HS-5 (cell line): ENCODE data around the gene HDHD5.
A peak's percentile ranks its signal among the peaks of the same experiment; 100 is the strongest.

Experiments
- DNase-seq: peaks from one replicate; pipeline ENCODE4 v3.0.0-alpha.2; 2012; ENCODE audit warnings: low read depth

Gene HDHD5

GRCh38 chr22:17158568-17159503 is at the start of gene HDHD5:
Gene HDHD5, minus strand, starts transcription at chr22:17159277. Its CDS starts 26 bp downstream, at chr22:17159251.
- peak; percentile 69 for DNase-seq

DNA sequence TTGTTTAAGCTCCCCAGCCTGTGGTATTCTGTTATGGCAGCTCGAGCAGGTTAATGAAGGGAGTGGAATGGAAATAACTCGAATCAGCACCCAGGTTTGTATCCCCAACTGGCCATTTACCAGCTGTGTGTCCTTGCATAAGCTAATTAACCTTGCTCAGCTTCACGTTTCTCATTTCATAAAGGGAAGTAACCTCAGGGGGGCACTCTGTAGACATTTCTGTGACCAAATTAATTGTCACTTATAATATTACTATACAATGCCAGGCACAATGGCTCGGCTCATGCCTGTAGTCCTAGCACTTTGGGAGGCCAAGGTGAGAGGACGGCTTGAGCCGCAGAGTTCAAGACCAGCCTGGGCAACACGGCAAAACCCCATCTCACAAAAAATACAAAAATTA is 46.4 kb upstream of the HDHD5 start:
- DNase-seq: no peak

DNA sequence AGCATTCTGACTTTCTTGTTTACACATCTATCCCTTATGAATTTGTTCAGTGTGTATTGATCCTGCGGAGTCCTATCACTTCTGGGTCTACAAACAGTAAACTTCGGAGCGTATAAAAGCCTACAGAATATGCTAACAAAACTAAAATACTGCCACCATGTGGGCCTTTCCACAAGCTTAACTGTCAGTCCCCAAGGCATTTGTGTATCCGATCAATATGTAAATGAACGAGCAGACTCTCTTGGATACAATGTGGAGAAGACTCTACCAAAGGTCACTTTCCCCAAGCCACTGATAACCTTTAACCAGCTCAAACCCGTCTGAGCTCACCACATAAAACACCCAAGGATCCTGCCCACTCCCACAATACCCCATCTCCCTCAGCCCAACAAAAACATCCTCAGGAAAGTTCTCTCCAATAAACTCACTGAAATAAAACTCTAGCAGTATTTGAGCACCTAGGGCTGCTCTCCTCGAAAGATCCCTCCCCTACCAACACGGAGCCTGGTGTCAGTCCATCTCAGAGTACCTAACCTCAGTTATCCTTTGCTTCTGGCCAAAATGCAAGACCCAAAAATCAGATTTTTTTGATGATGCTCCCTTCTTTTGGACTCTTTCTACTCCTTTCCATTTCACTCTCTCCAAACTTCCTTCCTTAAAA is 42.3 kb upstream of the HDHD5 start:
- no peak for DNase-seq

GRCh38 chr22:17199003-17199731 is 40.1 kb upstream of the HDHD5 start:
- DNase-seq: no peak

DNA sequence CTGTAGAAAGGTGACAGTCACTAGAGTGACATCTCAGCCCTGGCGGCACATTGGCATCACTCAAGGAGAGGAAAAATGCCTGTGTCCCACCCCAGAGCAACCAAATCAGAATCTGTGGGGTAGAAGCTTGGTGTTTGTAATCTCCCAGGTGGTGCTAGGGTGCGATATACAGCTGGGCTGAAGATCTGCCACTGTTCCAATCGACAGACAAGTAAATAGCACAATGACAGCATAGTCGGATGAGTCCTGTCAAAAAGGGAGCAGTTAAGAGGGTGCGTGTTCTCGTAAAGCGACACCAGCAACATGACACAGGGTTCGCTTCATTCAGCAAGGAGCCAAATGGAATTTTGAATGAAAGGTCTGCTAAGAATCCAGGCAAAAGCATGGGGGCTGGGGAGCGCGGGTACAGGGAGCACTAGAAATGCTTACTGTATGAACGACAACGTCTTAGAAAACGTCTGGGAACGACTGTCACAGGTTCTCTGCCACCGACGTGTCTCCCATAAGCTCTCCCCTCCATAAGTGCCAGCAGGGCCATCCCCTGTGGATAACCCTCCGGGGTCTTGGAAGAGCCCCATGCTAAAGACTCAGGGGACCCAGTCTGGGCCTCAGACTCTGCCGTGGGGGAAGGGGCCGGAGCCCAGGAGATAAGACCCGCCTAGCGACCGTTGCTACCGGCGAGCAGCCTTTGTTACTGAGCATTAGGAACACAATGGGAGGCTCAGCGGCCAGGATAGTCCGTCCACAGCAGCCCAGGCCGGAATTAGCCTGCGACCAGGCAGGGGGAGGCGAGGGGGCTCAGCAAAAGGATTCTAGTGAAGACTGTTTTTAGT is 39.3 kb upstream of the HDHD5 start:
- no peak for DNase-seq

- no peak for DNase-seq
Measured at GRCh38 chr22:17194213-17194612, 35.1 kb upstream of the HDHD5 start.

- no peak for DNase-seq
Measured at GRCh38 chr22:17192186-17192585, 33.1 kb upstream of the HDHD5 start.

GRCh38 chr22:17191163-17191784 is 32.2 kb upstream of the HDHD5 start:
- DNase-seq: no peak

GRCh38 chr22:17190702-17191101 is 31.6 kb upstream of the HDHD5 start:
- no peak for DNase-seq

DNA sequence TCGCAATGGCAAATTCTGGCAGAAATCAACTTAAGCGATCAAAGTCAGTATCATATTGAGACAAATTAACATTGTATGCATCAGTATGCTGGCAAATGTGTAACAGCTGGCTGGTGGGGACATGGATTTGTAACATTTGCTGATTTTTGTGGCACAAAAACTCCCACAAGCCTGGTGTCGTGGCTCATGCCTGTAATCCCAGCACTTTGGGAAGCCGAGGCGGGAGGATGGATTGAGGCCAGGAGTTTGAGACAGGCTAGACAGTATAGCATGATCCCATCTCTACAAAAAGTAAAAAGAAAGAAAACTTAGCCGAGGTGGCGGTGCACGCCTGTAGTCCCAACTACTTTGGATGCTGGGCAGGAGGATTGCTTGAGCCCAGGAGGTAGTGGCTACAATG is 17.6 kb upstream of the HDHD5 start:
- no peak for DNase-seq

GRCh38 chr22:17172029-17172833 is 13.2 kb upstream of the HDHD5 start:
- DNase-seq: no peak

DNA sequence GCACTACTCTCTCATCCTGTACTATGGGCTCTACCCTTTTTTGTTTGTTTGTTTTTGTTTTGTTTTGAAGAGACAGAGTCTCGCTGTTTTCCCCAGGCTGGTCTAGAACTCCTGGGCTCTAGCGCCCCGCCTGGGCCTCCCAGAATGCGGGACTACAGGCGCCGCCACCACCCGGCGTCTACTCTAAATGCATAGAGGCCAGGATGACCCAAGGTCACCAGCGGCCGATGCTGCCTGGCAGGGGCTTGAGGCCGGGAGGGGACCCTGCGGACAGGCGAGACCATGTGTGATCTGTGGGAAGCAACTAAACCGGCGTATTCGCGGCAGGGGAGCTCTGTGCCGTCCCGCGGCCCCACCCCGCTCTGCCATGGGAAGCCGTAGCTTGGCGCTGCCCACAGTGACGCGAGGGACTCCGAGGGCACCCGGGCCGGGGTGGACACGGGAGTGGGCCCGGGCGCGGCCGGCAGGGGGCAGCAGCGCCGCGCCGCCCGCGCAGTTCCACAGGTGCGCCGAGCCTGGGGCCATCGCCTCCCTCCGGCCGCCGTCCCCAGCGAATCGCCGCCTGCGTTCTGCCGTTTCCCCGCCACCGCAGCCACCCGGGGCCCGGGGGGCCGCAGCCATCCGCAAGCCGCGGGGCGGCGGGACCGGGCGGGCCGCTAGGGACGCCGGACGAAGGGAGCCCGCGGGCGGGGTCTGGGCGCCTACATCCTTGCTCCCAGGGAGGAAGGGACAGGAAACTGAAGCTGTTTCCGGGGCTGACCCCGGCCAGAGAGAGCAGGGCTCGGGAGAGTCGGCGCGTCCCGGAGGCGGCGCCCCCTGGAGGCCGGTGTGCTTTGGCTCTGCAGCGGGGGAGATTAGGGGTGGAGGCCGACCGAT is 12.3 kb upstream of the HDHD5 start:
- DNase-seq: peak; percentile 60

- DNase-seq: no peak
Measured at GRCh38 chr22:17167486-17167885, 8.4 kb upstream of the HDHD5 start.

DNA sequence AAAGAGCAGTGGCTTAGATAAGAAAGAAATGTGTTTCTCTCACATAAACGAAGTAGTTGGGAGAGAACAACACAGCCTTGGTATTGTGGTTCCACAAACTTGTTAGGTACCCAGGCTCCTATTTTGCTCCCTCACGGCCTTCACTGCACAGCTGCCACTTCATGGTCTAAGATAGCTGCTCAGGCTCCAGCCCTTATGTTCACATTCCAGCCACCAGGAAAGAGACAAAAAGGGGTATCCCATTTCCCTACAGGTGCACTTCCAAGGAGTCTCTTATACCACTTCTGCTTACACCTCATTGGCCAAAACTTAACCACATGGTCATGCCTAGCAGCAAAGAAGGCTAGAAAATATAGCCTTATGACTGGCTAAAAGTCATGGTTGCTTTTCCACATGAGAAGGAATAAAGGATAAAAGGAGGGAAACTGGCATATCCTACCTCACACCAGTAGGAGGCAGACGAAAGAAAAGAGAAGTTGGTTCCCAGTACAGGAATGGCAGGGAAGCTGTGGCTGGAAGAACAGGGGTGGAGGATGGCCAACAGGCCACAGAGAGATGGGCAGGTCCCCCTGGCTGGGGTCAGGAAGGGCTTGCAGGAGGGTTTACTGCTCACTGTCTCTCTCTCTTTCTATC is 5.4 kb upstream of the HDHD5 start:
- DNase-seq: no peak

GRCh38 chr22:17162731-17163130 is 3.7 kb upstream of the HDHD5 start:
- no peak for DNase-seq

DNA sequence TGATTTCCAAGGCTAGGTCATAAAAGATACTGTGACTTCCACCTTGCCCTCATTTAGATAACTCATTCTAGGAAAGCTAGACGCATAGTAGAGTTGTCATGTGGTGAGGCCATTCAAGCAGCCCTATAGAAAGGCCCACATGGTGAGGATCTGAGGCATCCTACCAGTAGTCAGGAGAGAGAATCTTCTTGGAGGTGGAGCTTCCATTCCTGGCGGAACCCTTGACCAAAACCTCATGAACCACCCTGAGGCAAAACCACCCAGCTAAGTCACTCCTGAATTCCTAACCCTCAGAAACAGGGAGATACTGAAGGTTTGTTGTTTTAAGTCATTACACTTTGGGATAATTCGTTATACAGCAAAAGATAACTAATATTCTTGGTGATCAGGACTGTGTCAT is 2.9 kb upstream of the HDHD5 start:
- no peak for DNase-seq

- no peak for DNase-seq
Measured at GRCh38 chr22:17159504-17159951, 451 bp upstream of the HDHD5 start.

DNA sequence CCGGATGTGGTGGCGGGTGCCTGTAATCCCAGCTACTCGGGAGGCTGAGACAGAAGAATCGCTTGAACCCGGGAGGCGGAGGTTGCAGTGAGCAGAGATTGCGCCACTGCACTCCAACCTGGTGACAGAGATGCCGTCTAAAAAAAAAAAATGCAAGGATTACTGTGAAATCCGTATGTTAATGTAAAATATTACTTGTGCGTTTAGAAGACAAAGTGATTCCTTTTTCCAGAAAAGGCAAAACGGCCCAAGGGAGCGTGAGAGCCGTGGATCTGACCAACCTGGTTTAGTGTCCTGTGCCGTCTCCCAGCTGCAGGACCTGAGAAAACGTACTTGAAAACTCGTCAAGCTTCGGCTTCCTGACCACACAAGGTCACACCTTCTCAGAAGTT is 905 bp downstream of the HDHD5 start:
- DNase-seq: no peak

DNA sequence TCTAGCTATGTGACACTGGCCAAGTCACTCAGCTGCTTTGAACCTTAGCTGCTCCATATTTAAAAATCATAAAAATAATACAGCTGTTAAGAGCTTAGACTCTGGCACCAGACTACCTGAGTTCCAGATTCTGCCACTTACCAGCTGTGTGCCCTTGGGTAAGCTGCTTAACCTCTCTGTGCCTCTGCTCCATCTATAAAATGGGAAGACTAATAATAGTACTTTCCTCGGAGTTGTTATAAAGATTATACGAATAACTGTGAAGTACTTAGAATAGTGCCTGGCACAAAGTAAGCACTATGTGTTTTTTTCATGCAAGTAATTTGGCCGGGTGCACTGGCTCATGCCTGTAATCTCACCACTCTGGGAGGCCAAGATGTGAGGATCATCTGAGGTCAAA is 1.4 kb downstream of the HDHD5 start:
- no peak for DNase-seq
